GM19395 (cell line): ENCODE data around the gene GET4.
"Not testable (repeated sequence)": the region's sequence is repeated elsewhere in the genome, so short reads cannot be mapped to it uniquely, and the experiment has no call there.

ENCODE experiments used
- ATAC-seq: cut with Tn5 transposase; IDR thresholded peaks from one replicate; pipeline ENCODE4 v1.9.1; 2021; ENCODE audit warnings: mild to moderate bottlenecking, moderate library complexity; ENCODE audit not compliant: unreplicated experiment

Gene GET4

GRCh38 chr7:943793-944192, 67.4 kb downstream of the GET4 start:
- ATAC-seq, result not testable (repeated sequence)

DNA sequence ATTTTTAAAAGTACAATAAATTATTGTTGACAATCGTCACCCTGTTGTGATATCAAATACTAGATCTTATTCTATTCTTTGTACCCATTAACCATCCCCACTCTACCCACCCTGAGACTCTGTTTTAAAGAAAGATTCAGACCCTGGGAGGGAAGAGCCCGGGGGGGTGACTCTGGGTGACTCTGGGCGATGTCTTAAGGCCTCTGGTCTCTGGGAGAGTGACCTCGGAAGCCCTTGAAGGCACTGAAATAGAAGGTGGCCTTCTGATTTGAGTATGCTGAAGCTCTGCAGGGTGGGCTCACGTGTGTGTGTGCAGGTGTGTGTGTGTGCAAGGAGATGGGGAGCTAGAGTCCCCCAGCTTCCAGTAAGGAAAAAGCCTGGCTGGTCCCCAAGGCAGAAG, 68.4 kb downstream of the GET4 start:
- ATAC-seq, result no peak

DNA sequence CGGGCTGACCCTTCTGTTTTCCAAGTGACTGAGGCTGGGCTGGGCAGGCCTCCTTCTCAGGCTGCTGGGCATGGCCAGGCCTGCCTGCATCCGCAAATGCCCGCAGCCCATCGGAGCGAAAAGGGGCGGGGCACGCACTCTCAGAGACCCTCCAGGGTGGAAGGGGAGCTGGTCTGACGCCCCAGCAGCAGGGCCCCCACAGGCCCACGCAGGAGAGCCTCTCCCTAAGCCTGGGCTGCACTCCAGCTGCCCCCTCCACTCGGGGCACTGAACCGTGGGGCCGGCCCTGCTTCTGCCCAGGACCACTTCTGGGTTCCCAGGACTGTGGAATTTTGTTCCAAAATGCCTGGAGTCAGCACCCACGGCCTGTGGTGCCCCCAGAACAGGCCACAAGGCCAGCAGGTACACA, 68.8 kb downstream of the GET4 start:
- ATAC-seq, result no peak

DNA sequence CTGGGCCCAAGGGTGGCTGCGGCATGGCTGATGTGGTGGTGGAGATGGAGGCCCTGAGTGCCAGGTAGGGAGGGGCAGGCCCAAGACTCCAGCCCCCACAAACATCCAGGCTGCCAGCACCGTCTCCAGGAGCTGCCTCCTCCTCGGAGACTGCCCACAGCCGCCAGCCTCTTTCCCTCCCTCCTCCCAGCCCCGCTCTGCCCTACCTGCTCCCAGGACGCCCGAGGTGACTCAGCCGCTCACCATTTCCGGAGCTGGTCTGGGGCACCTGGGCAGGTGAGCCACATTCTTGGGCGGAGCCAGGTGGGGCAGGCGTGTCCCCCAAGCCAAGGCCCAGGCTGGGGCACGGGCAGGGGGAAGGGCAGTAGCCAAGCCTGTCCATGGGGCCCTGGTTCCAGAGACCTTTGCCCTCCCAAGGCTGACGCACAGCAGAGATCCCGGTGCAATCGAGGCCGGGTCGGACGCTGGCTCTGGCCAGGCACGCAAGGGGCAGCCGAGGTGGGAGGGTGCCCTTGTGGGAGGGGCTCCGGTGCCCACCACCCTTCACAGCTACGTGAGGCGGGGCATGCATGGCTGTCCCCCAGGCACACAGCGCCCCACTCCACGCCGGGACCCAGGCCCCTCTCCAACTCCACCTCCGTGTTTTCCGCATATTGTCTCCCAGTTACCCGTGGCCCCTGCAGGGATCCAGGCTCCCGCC, 69.4 kb downstream of the GET4 start:
- no peak for ATAC-seq
